HEK293 (cell line): ENCODE data around the gene DDR1.

Experiments
- CTCF ChIP-seq: fragments of 450-650 bp; formaldehyde crosslinking; IDR thresholded peaks from 2 replicates; pipeline ENCODE4 v1.5.1; 2016; ENCODE audit warnings: missing biosample characterization, missing genetic modification characterization
- GLI4 ChIP-seq: fragments of 450-650 bp; formaldehyde crosslinking; IDR thresholded peaks from 2 replicates; pipeline ENCODE4 v1.5.1; 2016; ENCODE audit warnings: missing biosample characterization, missing genetic modification characterization
- TSHZ1 ChIP-seq: fragments of 450-650 bp; formaldehyde crosslinking; IDR thresholded peaks from 2 replicates; pipeline ENCODE4 v1.5.1; 2016; ENCODE audit warnings: missing biosample characterization, missing genetic modification characterization, borderline replicate concordance
- ZBTB1 ChIP-seq: fragments of 450-650 bp; formaldehyde crosslinking; IDR thresholded peaks from 2 replicates; pipeline ENCODE4 v1.5.1; 2016; ENCODE audit warnings: missing biosample characterization, missing genetic modification characterization
- ZFP41 ChIP-seq: fragments of 450-650 bp; formaldehyde crosslinking; IDR thresholded peaks from 2 replicates; pipeline ENCODE4 v1.5.1; 2016; ENCODE audit warnings: missing biosample characterization, missing genetic modification characterization, borderline replicate concordance
- ZNF214 ChIP-seq: fragments of 450-650 bp; formaldehyde crosslinking; IDR thresholded peaks from 2 replicates; pipeline ENCODE4 v1.5.1; 2017; ENCODE audit warnings: missing biosample characterization, mild to moderate bottlenecking, missing genetic modification characterization, borderline replicate concordance
- ZNF423 ChIP-seq: fragments of 450-650 bp; formaldehyde crosslinking; IDR thresholded peaks from 2 replicates; pipeline ENCODE4 v1.5.1; 2016; ENCODE audit warnings: missing biosample characterization, missing genetic modification characterization
- ZNF639 ChIP-seq: fragments of 450-650 bp; formaldehyde crosslinking; IDR thresholded peaks from 2 replicates; pipeline ENCODE4 v1.5.1; 2016; ENCODE audit warnings: missing biosample characterization, missing genetic modification characterization

GRCh38 chr6:30861257-30862048, 22.9 kb upstream of the DDR1 start:
- no peak for TF ChIP-seq TSHZ1 (tag by site-specific recombination)
- TF ChIP-seq CTCF = no peak
- no peak for TF ChIP-seq GLI4
- no peak for TF ChIP-seq ZNF423 (tag by site-specific recombination)
- no peak for TF ChIP-seq ZBTB1 (tag by site-specific recombination)
- no peak for TF ChIP-seq ZFP41 (tag by site-specific recombination)
- TF ChIP-seq ZNF639 = no peak
- no peak for TF ChIP-seq ZNF214 (tag by site-specific recombination)
